GM12874 (cell line): Measurements from ENCODE around the gene SFSWAP.

Experiments
- TF ChIP-seq, protein P1 (sequence below): IDR thresholded peaks from 2 replicates; pipeline ENCODE4 v1.5.1; 2011; ENCODE audit warnings: low read depth, mild to moderate bottlenecking, control low read depth, low read length, moderate library complexity; ENCODE audit not compliant: insufficient read depth

SFSWAP gene

DNA sequence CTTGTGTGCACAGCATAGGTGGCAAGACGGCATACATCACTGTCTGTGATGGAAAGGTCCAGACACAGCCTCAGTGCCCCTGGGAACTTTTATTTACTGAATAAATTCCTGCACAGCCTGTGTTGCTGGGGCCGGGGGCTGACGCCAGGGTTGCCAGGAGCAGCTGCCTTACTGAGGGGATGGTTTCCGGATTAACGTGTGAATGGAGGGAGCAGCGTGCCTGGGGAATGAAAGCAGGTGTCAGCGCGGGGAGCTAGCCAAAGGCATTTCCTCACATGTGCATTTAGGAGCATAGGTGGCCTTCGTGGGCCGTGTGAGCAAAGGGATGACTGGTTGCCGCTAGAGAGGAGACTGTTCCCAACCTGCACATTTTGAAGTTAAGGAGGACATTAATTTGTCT, 41.6 kb downstream of the SFSWAP start:
- TF ChIP-seq, protein P1, sequence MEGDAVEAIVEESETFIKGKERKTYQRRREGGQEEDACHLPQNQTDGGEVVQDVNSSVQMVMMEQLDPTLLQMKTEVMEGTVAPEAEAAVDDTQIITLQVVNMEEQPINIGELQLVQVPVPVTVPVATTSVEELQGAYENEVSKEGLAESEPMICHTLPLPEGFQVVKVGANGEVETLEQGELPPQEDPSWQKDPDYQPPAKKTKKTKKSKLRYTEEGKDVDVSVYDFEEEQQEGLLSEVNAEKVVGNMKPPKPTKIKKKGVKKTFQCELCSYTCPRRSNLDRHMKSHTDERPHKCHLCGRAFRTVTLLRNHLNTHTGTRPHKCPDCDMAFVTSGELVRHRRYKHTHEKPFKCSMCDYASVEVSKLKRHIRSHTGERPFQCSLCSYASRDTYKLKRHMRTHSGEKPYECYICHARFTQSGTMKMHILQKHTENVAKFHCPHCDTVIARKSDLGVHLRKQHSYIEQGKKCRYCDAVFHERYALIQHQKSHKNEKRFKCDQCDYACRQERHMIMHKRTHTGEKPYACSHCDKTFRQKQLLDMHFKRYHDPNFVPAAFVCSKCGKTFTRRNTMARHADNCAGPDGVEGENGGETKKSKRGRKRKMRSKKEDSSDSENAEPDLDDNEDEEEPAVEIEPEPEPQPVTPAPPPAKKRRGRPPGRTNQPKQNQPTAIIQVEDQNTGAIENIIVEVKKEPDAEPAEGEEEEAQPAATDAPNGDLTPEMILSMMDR: no peak

DNA sequence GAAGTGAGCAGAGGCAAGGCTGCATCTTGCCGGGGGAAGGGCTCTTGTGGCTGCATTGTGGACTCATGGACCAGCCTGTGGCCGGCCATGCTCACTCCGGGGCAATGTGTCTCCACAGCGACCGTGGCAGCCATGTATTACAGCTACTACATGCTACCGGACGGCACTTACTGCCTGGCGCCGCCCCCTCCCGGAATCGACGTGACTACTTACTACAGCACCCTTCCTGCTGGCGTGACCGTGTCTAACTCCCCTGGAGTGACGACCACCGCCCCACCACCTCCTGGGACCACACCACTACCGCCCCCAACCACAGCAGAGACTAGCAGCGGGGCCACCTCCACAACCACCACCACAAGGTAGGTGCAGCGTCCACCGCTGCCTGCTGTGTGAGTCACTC, 42.1 kb downstream of the SFSWAP start:
- TF ChIP-seq, protein P1: no peak

DNA sequence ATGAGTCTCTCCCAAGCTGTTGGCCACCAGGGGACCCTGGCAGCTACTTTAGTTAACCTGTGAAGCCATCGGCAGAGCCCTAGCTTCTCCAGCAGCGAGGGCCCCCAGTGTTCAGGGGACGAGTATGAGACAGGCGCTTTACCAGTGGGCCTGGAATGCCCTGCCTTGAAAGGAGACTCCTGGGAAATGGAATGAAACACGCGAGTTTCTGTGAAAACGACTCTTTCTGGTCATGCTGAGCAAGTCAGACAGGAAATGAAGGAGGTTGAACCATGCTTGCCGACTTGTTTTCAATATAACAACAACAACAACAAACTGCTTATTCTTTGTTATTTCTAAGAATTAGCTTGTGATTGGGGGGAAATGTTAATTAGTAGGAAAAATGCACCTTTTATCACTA, 42.9 kb downstream of the SFSWAP start:
- TF ChIP-seq, protein P1: no peak

- TF ChIP-seq, protein P1: no peak
Measured at GRCh38 chr12:131754184-131754583, 43.3 kb downstream of the SFSWAP start.

DNA sequence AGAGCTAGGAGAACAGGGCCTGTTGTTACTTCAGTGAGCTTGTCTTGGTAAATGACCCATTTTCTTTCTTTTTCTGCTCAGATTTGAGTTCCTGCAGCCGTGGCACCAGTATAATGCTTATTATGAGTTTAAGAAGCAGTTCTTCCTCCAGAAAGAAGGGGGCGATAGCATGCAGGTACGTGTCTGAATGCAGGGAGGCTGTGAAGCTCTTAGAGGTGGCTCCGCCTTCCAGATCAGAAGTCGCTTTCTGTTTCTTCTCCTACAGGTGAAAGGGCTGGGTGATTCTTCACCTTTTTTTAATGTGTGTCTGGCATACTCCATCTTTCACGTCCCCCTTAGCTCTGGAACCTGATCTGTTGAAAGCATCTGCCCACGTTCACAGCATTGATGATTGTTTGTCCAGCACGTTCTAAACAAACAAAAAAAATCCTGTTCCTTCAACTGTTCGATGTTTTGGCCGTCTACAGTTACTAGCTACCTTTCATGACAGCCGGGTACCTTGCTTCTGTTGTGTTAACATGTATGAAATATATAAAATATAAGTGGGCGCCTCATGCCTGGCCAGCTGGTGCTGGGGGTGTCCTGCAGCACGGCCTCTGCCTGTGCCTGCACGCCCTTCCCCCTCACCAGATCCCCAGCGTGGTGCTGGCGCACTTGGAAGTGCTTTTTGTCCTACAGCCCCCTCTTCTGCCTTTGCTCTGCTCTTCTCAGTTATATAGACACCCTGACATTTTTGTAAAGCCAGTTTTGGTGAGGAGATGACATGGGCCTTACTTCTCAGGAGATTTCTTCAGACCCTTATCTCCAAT, 44.6 kb downstream of the SFSWAP start:
- TF ChIP-seq, protein P1: peak; percentile 51; the same call in 1 of the 2 replicates

- TF ChIP-seq, protein P1: no peak
Measured at GRCh38 chr12:131756441-131756840, 45.6 kb downstream of the SFSWAP start.

DNA sequence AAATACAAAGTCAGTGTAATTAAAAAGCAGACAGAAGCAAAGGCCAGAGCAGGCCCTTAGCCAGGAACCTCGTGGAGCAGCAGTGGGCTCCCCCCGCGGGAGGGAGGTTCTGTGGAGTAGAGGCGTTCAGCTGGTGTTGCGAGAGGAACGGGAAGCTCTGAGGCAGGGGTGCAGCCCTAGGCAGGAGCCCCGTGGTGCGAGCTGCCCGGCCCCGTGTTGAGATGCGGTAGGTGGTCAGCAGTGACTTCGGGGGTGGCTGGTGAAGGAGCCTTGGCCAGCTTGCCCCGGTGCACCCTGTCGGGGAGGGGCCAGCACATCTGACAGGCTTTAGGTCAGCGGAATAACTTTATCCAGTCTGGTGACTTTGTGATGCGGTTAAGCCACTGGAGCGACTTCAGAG, 46.2 kb downstream of the SFSWAP start:
- TF ChIP-seq, protein P1: no peak
